Activated naive CD4-positive, alpha-beta T cell treated with anti-CD3 and anti-CD28 coated beads, Interleukin-2, amount 50 U/mL, for 72 hours (primary cell): ENCODE measurements around the gene RGS14. TPM values are rescaled to one million over a fixed set of nuclear protein-coding genes. Genes with fewer than 3 reads are reported as not detected.
A peak's percentile ranks its signal among the peaks of the same experiment; 100 is the strongest.
"Not testable (repeated sequence)": the region's sequence is repeated elsewhere in the genome, so short reads cannot be mapped to it uniquely, and the experiment has no call there.

Experiments
- ATAC-seq, 2 donors: fragments of 150-1000 bp; cut with Tn5 transposase; 2 replicates each; pipeline ENCODE4 v1.10.0; 2021; ENCODE audit warnings: mild to moderate bottlenecking in 2 of 2, moderate library complexity in 2 of 2
- DNase-seq, 2 donors: peaks; one replicate each; pipeline ENCODE4 v3.0.0; 2021 to 2022; ENCODE audit warnings: low spot score in 2 of 2
- H3K27ac Mint-ChIP-seq, 2 donors: one replicate each; pipeline ENCODE4 v1.8.0; 2022; ENCODE audit warnings: mild to moderate bottlenecking in 2 of 2, mixed read lengths in 2 of 2
- H3K36me3 Mint-ChIP-seq, 2 donors: one replicate each; pipeline ENCODE4 v1.8.0; 2022; ENCODE audit warnings: mixed read lengths in 2 of 2
- H3K9me3 Mint-ChIP-seq, 2 donors: one replicate each; pipeline ENCODE4 v1.8.0; 2022; ENCODE audit warnings: mixed read lengths in 2 of 2
- total RNA-seq, 2 donors: library from RNA; stranded (reverse); gene quantifications; one replicate each; pipeline ENCODE4 v1.2.3, GENCODE V29; 2022

The RGS14 gene
- total RNA-seq, 2 donors from 2014 or later = 22.0 to 77.6 TPM

DNA sequence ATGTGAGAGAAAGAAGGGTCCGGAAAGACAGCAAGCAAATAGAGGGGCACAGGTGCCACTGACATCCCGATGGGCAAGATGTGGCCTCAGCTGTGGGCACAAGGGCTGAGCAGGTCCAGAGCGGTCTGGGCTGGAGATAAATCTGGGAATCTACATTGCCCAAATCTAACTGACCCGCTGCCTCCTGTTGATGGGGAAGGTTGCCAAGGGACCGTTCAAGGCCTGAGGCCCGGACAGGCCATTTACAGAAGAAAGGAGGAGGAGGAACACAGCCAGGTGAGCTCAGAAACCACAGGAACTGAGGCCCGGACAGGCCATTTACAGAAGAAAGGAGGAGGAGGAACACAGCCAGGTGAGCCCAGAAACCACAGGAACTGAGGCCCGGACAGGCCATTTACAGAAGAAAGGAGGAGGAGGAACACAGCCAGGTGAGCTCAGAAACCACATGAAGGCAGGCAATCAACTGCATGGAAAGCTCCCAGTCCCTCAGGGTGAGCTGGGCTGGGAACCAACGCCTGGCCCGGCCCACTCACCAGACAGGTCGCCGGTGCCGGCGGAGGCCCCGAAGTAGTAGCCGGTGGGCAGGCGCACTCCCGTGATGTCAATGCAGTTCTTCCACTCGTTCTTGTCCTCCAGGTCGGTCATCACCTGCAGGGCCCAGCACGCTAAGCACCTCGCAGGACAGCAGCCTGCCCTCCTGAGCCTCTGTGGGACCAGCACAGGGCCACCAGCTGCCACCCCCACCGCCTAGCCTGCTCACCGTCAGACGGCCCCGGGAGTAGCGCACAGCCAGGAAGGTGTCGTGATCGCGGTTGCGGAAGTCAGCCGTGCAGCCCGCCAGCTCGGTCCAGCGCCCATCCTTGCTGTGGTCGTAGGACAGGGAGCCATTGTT is 20.9 kb upstream of the RGS14 start:
- peak overlapping the region; percentile 25 to 60 for H3K27ac Mint-ChIP-seq
- no peaks in the 10 kb centered on the region for H3K9me3 Mint-ChIP-seq
- ATAC-seq = no peak
- peaks cover 22 to 32% of the 10 kb centered on the region in 2 donors for H3K36me3 Mint-ChIP-seq
- DNase-seq = no peak

DNA sequence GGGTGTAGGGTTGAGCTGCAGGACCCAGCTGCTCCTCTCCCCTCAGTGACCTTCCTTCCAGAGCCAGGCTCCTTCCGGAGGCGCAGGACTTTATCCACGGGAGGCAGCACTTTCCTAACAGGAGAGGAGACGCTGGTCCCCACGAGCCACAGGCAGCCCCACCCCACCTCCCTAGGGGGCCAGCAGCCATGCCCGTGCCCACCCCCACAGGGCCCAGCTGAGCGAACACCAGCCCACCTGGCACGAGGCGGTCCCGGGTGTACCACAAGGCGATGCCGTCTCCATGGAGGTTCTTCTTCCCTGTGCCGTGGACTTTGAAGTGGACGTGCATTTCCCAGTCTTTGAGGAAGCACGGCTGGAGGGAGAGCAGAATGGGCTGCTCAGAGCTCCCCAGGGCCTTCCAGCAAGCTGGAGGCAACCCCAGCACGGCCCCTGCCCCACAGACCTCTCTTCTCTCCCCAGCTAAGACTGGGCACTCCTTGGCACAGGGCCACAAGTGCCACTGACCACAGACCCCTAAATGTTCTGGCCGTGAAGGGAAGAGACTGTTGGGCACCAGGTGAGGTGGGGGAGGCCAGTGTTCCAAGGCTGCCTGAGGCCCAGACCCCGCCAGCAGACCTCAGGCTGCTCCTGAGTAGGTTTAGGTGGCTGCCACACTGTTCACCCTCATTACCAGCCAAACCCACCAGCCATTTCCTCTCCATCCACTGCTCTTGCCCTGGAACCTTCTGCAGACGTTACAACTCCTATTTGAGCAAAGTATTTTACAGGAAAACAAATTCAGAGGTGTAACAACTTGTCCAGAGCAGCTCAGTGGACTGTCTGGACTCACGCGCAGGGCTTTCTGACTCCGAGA is 19.2 kb upstream of the RGS14 start:
- ATAC-seq (no peak), DNase-seq (no peak)
- H3K27ac Mint-ChIP-seq = peak overlapping the region; percentile 22 to 53
- no peaks in the 10 kb centered on the region for H3K9me3 Mint-ChIP-seq
- peaks cover 22 to 32% of the 10 kb centered on the region in 2 donors for H3K36me3 Mint-ChIP-seq

DNA sequence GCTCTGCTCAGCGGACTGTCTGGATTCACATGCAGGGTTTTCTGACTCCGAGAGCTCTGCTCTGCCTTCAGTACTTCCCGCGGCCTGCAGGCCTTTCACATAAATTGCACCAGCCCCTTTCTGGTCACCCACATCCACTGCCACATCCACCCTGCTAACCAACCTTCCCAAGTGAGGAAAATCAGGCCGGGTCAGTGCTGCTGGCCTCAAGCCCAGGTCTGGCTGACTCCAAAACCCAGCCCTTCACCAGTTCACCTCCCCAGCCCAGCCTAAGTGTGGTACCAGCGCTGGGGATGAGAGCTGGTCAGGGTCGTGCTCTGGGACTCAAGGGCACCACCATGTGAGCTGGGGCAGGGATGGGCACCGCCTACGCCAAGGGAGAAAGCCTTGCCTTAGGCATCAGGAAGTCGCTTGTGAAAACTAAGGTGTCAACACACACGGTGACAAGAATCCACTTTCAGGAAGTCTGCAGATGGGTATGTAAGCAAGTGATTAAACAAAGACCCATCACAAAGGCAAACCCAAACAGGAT is 18.6 kb upstream of the RGS14 start:
- ATAC-seq (no peak), DNase-seq (no peak)
- peaks cover 18 to 32% of the 10 kb centered on the region in 2 donors for H3K36me3 Mint-ChIP-seq
- H3K27ac Mint-ChIP-seq = peak overlapping the region; percentile 22 to 70
- no peaks in the 10 kb centered on the region for H3K9me3 Mint-ChIP-seq

DNA sequence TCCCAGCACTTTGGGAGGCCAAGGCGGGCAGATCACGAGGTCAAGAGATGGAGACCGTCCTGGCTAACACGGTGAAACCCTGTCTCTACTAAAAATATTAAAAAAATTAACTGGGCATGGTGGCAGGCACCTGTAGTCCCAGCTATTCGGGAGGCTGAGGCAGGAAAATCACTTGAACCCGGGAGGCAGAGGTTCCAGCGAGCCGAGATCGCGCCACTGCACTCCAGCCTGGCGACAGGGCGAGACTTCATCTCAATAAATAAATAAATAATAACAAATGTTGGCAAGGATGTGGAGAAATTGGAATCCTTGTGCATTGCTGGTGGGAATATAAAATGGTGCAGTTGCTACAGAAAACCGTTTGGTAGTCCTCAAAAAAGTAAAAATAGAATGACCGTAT is 14.7 kb upstream of the RGS14 start:
- H3K9me3 Mint-ChIP-seq, DNase-seq, H3K27ac Mint-ChIP-seq, ATAC-seq: not testable (repeated sequence)
- peaks cover 12 to 21% of the 10 kb centered on the region in 2 donors for H3K36me3 Mint-ChIP-seq

DNA sequence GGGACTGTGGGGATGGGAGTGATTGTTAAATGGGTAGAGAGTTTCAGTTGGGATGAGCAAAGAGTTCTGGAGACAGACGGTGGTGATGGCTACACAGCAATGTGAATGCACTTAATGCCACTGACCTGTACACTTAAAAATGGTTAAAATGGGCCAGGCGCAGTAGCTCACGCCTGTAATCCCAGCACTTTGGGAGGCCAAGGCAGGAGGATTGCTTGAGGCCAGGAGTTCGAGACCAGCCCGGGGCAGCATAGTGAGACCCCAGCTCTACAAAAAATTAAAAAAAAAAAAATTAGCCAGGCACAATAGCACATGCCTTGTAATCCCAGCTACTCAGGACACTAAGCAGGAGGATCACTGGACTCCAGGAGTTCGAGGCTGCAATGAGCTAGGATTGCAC is 13.9 kb upstream of the RGS14 start:
- DNase-seq (no peak), ATAC-seq (no peak)
- Mint-ChIP-seq H3K9me3 (no peaks in the 10 kb centered on the region), H3K27ac (no peak overlapping the region), H3K36me3 (peaks cover 12 to 21% of the 10 kb centered on the region in 2 donors)

DNA sequence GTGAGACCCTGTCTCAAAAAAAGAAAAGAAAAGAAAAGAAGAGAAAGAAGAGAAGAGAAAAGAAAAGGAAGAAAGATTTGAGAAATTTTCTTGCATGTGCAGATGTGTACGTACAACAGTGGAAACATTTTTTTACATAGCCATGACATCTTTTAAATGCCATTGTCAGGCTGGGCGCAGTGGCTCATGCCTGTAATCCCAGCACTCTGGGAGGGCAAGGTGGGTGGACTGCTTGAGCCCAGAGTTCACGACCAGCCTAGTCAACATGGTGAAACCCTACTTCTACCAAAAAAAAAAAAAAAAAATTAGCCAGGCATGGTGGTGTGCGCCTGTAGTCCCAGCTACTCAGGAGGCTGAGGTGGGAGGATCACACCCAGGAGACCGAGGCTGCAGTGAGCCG is 12.8 kb upstream of the RGS14 start:
- no peak for ATAC-seq

DNA sequence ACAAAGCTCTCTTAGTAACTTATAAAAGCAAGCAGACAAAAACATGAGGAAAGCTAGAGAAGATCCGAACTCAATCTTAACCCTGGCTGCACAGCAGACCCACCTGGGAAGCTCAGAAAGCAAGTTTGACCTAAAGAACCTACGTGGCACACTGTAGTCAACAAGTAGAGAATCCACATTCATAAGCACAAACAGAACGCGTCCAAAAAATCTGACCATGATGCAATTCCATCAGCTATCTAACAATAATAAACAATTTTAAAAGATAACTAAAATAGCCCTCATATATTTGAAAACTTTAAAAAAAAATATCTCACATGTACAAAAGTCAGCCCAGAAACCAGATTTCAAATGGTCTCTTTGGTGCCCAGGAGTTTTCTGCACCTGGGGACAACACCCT is 10.9 kb upstream of the RGS14 start:
- H3K36me3 Mint-ChIP-seq = peaks cover 18 to 25% of the 10 kb centered on the region in 2 donors

More for the DNA sequence above, 12.8 kb upstream of the RGS14 start:
- H3K9me3 Mint-ChIP-seq = no peaks in the 10 kb centered on the region
- DNase-seq = no peak
- peaks cover 17 to 22% of the 10 kb centered on the region in 2 donors for H3K36me3 Mint-ChIP-seq
- no peak overlapping the region for H3K27ac Mint-ChIP-seq

DNA sequence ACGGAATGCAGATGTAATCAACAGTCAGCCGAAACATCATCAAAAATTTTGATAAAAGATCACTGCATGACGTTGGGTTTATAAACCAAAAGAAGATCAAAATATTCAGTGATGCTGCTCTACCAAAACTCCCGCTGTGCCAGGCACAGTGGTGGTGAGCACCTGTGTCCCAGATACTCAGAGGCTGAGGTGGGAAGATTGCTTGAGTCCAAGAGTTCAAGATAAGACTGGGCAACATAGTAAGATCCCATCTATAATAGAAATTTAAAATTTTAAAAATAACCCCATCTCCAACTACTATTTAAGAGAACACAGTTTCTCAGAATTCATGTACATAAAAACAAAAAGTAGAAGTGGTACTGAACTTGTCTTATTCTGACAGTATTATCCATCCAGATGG is 10.0 kb upstream of the RGS14 start:
- ATAC-seq (no peak), DNase-seq (no peak)
- no peaks in the 10 kb centered on the region for H3K9me3 Mint-ChIP-seq
- peaks cover 17 to 28% of the 10 kb centered on the region in 2 donors for H3K36me3 Mint-ChIP-seq
- H3K27ac Mint-ChIP-seq = peak overlapping the region in 1 of 2 donors; percentile 60

More for the DNA sequence above, 10.9 kb upstream of the RGS14 start:
- Mint-ChIP-seq H3K27ac (peak overlapping the region in 1 of 2 donors; percentile 36), H3K9me3 (no peaks in the 10 kb centered on the region)
- no peak for ATAC-seq
- DNase-seq = no peak

DNA sequence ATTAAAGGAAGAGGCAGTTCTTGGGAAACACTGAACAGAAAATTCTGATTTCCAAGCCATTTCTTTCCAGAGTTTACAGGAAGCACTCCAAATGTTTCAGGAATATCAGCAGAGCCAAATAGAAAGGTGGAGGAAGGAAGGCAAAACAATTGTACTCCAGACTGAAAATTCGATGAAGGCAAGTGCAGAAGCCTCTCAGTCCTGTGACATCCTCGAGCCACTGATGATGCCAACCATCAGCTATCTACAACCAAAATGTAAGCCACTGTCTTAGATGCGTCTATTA is 8.4 kb upstream of the RGS14 start:
- peaks cover 0 to 2% of the 10 kb centered on the region in 2 donors for H3K9me3 Mint-ChIP-seq

DNA sequence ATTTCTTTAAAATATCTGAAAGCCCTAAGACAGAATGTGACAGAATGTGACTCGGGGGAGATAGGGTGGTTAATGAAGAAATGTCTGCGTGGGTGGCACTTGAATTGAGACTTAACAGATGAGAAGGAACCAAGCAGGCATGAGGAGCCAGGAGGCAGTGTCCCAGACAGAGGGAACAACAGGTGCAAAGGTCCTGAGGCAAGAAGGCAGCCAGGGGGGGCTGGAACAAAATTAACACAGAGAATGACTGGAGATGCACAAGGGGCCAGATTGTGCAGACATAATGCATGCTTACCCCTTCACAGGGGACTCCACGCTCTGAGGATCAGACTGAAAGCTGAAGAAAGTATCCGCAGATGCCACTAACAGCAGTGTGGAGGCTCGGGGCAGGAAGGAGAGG is 8.0 kb upstream of the RGS14 start:
- Mint-ChIP-seq H3K36me3 (peaks cover 25 to 28% of the 10 kb centered on the region in 2 donors), H3K27ac (peak overlapping the region; percentile 56 to 96), H3K9me3 (peaks cover 0 to 7% of the 10 kb centered on the region in 2 donors)
- DNase-seq = no peak
- no peak for ATAC-seq

More for the DNA sequence above, 8.4 kb upstream of the RGS14 start:
- H3K36me3 Mint-ChIP-seq = peaks cover 20 to 28% of the 10 kb centered on the region in 2 donors
- peak overlapping the region in 1 of 2 donors; percentile 96 for H3K27ac Mint-ChIP-seq
- no peak for ATAC-seq
- DNase-seq = no peak

DNA sequence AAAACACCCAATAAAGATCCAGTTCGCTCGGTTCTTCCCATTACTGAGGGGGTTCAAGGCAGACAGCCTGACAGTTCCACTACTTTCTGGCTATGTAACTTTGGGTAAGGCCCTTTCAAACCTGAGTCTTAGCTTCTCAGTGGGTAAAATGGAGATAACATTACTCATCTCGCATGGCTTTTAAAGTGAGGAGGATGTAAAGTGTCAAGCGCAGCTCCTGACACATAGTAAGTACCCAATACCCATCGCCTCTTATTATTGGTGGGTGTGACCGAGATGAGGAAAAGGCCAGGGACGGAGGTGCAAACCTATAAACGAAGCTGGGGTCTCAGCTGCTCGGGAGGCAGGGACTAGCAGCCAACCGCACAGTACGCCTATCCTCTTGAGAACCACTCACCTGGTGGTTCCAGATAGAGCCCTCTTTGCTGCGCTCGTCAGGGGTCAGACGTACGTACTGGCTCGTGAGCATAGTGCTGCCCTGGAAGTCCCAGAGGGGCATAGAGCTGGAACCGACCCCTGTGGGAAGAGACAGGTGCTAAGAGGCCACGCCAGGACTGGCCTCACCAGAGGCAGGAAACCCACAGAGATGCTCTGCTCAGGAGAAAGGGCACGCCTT is 6.8 kb upstream of the RGS14 start:
- Mint-ChIP-seq H3K9me3 (peaks cover 0 to 16% of the 10 kb centered on the region in 2 donors), H3K36me3 (peaks cover 28 to 36% of the 10 kb centered on the region in 2 donors)

DNA sequence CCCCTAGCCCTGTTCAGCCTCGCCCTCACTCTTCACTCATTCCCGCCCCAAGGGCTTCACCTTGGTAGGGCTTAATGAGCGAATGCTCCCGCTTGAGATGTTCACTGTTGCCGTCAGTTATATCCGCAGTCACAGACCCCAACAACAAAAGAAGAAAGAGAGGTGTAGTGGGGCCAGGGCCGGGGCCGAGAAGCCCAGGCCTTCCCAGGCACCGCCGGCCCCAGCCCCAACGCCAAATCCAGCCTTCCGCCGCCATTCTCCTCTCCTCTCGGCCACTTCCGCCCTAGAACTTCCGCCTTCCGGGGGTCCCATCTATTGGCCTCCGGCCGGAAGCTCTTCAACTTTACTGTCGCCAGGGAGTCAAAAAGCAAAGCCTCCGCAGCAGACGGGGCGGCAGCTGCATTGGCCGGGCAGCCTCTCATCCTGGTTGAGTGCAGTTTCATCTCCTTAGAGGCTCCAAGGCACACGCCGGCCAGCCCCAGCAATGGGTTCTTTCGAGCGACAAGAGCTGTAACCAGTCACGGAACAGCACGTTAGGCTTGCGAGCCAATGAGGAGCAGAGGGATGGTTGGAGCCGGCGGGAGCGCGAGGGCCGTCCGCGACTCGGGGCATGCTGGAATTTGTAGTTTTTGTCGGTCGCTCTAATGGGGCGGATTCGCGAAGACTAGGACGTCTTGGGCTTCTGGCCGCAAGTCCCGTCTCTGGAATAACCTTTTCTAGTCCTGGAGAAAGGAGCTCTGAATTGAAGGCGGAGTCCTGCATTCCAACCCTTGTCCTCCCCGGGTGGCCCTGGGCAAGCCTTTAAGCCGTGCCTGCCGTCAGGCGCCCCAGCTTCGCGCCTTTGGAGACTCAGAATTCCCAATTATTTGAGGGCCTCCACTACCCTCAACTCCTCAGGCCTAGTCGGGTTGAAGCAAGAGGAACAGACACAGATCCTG is 6.1 kb upstream of the RGS14 start, which contains the start of gene LMAN2:
LMAN2 (minus strand) TSS at position 277 of the 938 bp plus-strand sequence; CDS start at position 256, 21 bp downstream.
- peak; percentile 96 to 98 for ATAC-seq
- DNase-seq = peak; percentile 90 to 92
- H3K36me3 Mint-ChIP-seq = peaks cover 28 to 41% of the 10 kb centered on the region in 2 donors

More for the DNA sequence above, 6.8 kb upstream of the RGS14 start:
- H3K27ac Mint-ChIP-seq = peak overlapping the region; percentile 96 to 100
- peak; percentile 1 to 39 for ATAC-seq
- DNase-seq = no peak

DNA sequence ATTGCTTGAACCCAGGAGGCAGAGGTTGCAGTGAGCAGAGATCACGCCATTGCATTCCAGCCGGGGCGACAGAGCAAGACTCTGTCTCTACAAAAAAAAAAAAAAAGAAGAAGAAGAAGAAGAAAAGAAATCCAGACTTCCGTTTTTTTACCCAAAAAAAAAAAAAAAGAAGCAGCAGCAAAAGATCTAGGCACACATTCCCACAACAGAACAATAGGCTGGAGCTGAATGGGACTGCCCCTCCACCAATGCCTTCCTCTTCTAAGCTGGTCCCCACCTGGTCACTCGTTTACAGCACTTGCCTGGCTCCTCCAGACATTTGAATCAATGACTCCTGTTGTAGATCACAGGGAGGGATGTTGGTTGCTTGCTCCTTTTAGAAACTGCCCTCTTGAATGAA is 4.6 kb upstream of the RGS14 start:
- Mint-ChIP-seq H3K36me3 (peaks cover 28 to 41% of the 10 kb centered on the region in 2 donors), H3K9me3 (peaks cover 0 to 17% of the 10 kb centered on the region in 2 donors), H3K27ac (no peak overlapping the region)
- DNase-seq = no peak
- ATAC-seq = no peak

More for the DNA sequence above, 6.1 kb upstream of the RGS14 start, which contains the start of gene LMAN2:
- peak within 1 kb of the TSS; percentile 96 to 100 for H3K27ac Mint-ChIP-seq
- peaks cover 0 to 17% of the 10 kb centered on the region in 2 donors for H3K9me3 Mint-ChIP-seq

DNA sequence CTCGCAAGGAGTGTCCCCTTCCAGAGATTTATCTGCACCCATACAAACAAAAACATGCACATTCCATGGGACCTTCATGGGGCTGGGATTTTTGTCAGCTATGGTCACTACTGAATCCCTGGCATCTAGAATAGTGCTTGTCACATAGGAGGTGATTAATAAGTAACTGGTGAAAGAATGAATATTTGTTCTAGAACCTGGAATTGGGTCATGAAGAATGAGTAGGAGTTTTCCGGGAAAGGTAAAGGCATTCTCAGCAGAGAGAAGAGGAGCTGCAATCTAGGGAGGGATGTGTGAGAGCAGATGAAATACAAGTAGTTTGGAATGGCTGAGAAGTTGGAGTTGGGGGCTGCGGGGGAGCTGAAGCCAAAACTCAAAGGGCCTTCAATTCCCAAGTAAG is 3.5 kb upstream of the RGS14 start:
- no peak for DNase-seq
- no peak overlapping the region for H3K27ac Mint-ChIP-seq
- ATAC-seq = no peak
- H3K9me3 Mint-ChIP-seq = peaks cover 0 to 17% of the 10 kb centered on the region in 2 donors
- H3K36me3 Mint-ChIP-seq = peaks cover 24 to 48% of the 10 kb centered on the region in 2 donors

DNA sequence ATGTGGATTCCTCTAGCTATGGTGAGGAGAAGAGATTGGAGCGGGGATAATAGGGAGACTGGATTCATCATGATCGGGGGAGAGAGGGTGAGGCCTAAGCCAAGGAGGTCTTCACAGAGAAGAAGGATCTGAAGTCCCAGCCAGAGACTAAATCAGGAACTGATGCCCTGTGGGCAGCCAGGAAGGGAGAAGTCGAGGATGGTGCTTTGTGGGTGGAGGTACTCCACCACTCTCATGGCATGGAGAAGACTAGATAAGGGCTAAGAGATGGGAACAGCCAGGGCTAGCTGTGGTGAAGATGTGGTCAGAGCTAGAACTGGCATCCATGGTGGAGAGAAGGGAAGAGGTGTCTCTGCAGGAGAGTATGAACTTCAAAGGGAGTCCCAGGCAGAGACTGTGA is 3.0 kb upstream of the RGS14 start:
- Mint-ChIP-seq H3K27ac (peak overlapping the region in 1 of 2 donors; percentile 39), H3K36me3 (peaks cover 19 to 47% of the 10 kb centered on the region in 2 donors), H3K9me3 (peaks cover 0 to 17% of the 10 kb centered on the region in 2 donors)
- no peak for DNase-seq
- ATAC-seq = no peak
